ENCODE results near the gene ZNF221.
"Not testable (repeated sequence)": the region's sequence is repeated elsewhere in the genome, so short reads cannot be mapped to it uniquely, and the experiment has no call there.

The ZNF221 gene

GRCh38 chr19:43939557-43940260 is 11.3 kb upstream of the ZNF221 start:
- ATAC-seq (no peak), DNase-seq (no peak)
- H3K9me3 Mint-ChIP-seq: peaks cover 19 to 23% of the 10 kb centered on the region in 2 donors
- H3K27ac Mint-ChIP-seq: no peak overlapping the region
- H3K27me3 Mint-ChIP-seq: peaks cover 8% of the 10 kb centered on the region
- no peak overlapping the region for H3K4me3 Mint-ChIP-seq
- no peaks in the 10 kb centered on the region for H3K4me1 Mint-ChIP-seq

GRCh38 chr19:43940719-43941118 is 10.3 kb upstream of the ZNF221 start:
- peaks cover 24 to 27% of the 10 kb centered on the region in 2 donors for H3K9me3 Mint-ChIP-seq
- DNase-seq: no peak
- H3K27me3 Mint-ChIP-seq: peaks cover 10% of the 10 kb centered on the region
- H3K4me1 Mint-ChIP-seq: no peaks in the 10 kb centered on the region
- H3K4me3 Mint-ChIP-seq: no peak overlapping the region
- ATAC-seq: no peak
- H3K27ac Mint-ChIP-seq: no peak overlapping the region

- no peak overlapping the region for H3K4me3 Mint-ChIP-seq
- peaks cover 14% of the 10 kb centered on the region for H3K27me3 Mint-ChIP-seq
- peaks cover 27 to 32% of the 10 kb centered on the region in 2 donors for H3K9me3 Mint-ChIP-seq
- no peak for DNase-seq
- no peak for ATAC-seq
- no peak overlapping the region for H3K27ac Mint-ChIP-seq
- no peaks in the 10 kb centered on the region for H3K4me1 Mint-ChIP-seq
These were observed 9.8 kb upstream of the ZNF221 start for GRCh38 chr19:43941209-43941608.

- DNase-seq, H3K27ac Mint-ChIP-seq, ATAC-seq, H3K4me3 Mint-ChIP-seq: not testable (repeated sequence)
- Mint-ChIP-seq H3K27me3 (peaks cover 43% of the 10 kb centered on the region), H3K9me3 (peaks cover 46 to 67% of the 10 kb centered on the region in 2 donors), H3K4me1 (peaks cover 14% of the 10 kb centered on the region)
These were observed 3.6 kb upstream of the ZNF221 start for GRCh38 chr19:43947412-43947811.

- H3K27me3 Mint-ChIP-seq: peaks cover 36% of the 10 kb centered on the region
- not testable (repeated sequence) for ATAC-seq, H3K4me3 Mint-ChIP-seq
These were observed 1.2 kb upstream of the ZNF221 start for GRCh38 chr19:43949803-43950202.

GRCh38 chr19:43956827-43957226 is 5.8 kb downstream of the ZNF221 start:
- H3K27ac Mint-ChIP-seq: no peak overlapping the region
- no peak overlapping the region for H3K4me3 Mint-ChIP-seq
- no peaks in the 10 kb centered on the region for H3K27me3 Mint-ChIP-seq
- ATAC-seq (no peak), DNase-seq (no peak)
- H3K9me3 Mint-ChIP-seq: peaks cover 25 to 29% of the 10 kb centered on the region in 2 donors
- H3K4me1 Mint-ChIP-seq: peaks cover 5% of the 10 kb centered on the region

More at GRCh38 chr19:43949803-43950202, 1.2 kb upstream of the ZNF221 start:
- Mint-ChIP-seq H3K9me3 (peaks cover 46 to 67% of the 10 kb centered on the region in 2 donors), H3K4me1 (peaks cover 14% of the 10 kb centered on the region)
- DNase-seq, H3K27ac Mint-ChIP-seq: not testable (repeated sequence)

- DNase-seq (no peak), ATAC-seq (no peak)
- no peaks in the 10 kb centered on the region for H3K4me1 Mint-ChIP-seq
- no peak overlapping the region for H3K27ac Mint-ChIP-seq
- H3K9me3 Mint-ChIP-seq: peaks cover 31 to 37% of the 10 kb centered on the region in 2 donors
- H3K4me3 Mint-ChIP-seq: no peak overlapping the region
- H3K27me3 Mint-ChIP-seq: no peaks in the 10 kb centered on the region
These were observed 6.9 kb downstream of the ZNF221 start for GRCh38 chr19:43957891-43958290.

- Mint-ChIP-seq H3K4me3 (no peak overlapping the region), H3K27me3 (no peaks in the 10 kb centered on the region), H3K4me1 (no peaks in the 10 kb centered on the region), H3K9me3 (peaks cover 44 to 46% of the 10 kb centered on the region in 2 donors), H3K27ac (no peak overlapping the region)
- no peak for DNase-seq
- no peak for ATAC-seq
These were observed 9.4 kb downstream of the ZNF221 start for GRCh38 chr19:43960411-43960810.

- Mint-ChIP-seq H3K9me3 (peaks cover 55 to 67% of the 10 kb centered on the region in 2 donors), H3K27ac (no peak overlapping the region), H3K4me1 (no peaks in the 10 kb centered on the region), H3K4me3 (no peak overlapping the region), H3K27me3 (no peaks in the 10 kb centered on the region)
- DNase-seq (no peak), ATAC-seq (no peak)
These were observed 15.2 kb downstream of the ZNF221 start for GRCh38 chr19:43966079-43966694.

- Mint-ChIP-seq H3K9me3 (peaks cover 36 to 46% of the 10 kb centered on the region in 2 donors), H3K27ac (no peak overlapping the region), H3K4me3 (no peak overlapping the region), H3K27me3 (no peaks in the 10 kb centered on the region), H3K4me1 (no peaks in the 10 kb centered on the region)
- ATAC-seq (no peak), DNase-seq (no peak)
These were observed 25.7 kb downstream of the ZNF221 start for GRCh38 chr19:43976732-43977131.

- no peak for ATAC-seq
- no peaks in the 10 kb centered on the region for H3K27me3 Mint-ChIP-seq
- H3K27ac Mint-ChIP-seq: no peak overlapping the region
These were observed 32.5 kb downstream of the ZNF221 start for GRCh38 chr19:43983544-43983911.

GRCh38 chr19:43983912-43984686 is 33.1 kb downstream of the ZNF221 start, which contains the start of gene ZNF155:
TSS of gene ZNF155 (plus strand) at chr19:43984188. CDS start at chr19:43988544, 4,356 bp downstream.
- Mint-ChIP-seq H3K9me3 (peaks cover 14 to 28% of the 10 kb centered on the region in 2 donors), H3K4me3 (peak within 1 kb of the TSS; percentile 94 to 98)
- DNase-seq: peak; percentile 66 to 69

More at GRCh38 chr19:43983544-43983911, 32.5 kb downstream of the ZNF221 start:
- peaks cover 8 to 22% of the 10 kb centered on the region in 2 donors for H3K9me3 Mint-ChIP-seq
- no peak for DNase-seq
- peak overlapping the region; percentile 73 to 98 for H3K4me3 Mint-ChIP-seq
- H3K4me1 Mint-ChIP-seq: peaks cover 15% of the 10 kb centered on the region

GRCh38 chr19:43984687-43985000 is 33.6 kb downstream of the ZNF221 start:
- Mint-ChIP-seq H3K4me1 (peaks cover 15% of the 10 kb centered on the region), H3K4me3 (peak overlapping the region; percentile 94 to 98), H3K27ac (peak overlapping the region; percentile 99), H3K27me3 (no peaks in the 10 kb centered on the region), H3K9me3 (peaks cover 16 to 33% of the 10 kb centered on the region in 2 donors)
- peak; percentile 29 for ATAC-seq
- DNase-seq: peak in 1 of 2 donors; percentile 9

More at GRCh38 chr19:43983912-43984686, 33.1 kb downstream of the ZNF221 start, which contains the start of gene ZNF155:
- H3K27ac Mint-ChIP-seq: peak within 1 kb of the TSS; percentile 99
- ATAC-seq: peak; percentile 95
- peaks cover 15% of the 10 kb centered on the region for H3K4me1 Mint-ChIP-seq
- no peaks in the 10 kb centered on the region for H3K27me3 Mint-ChIP-seq

- no peak for DNase-seq
- no peak for ATAC-seq
- peaks cover 11% of the 10 kb centered on the region for H3K4me1 Mint-ChIP-seq
- no peaks in the 10 kb centered on the region for H3K27me3 Mint-ChIP-seq
- no peak overlapping the region for H3K4me3 Mint-ChIP-seq
- no peak overlapping the region for H3K27ac Mint-ChIP-seq
- H3K9me3 Mint-ChIP-seq: peaks cover 46 to 47% of the 10 kb centered on the region in 2 donors
These were observed 46.7 kb downstream of the ZNF221 start for GRCh38 chr19:43997631-43998290.

GRCh38 chr19:44002212-44002565 is 51.2 kb downstream of the ZNF221 start:
- ATAC-seq (no peak), DNase-seq (no peak)
- peaks cover 47 to 50% of the 10 kb centered on the region in 2 donors for H3K9me3 Mint-ChIP-seq
- peaks cover 17% of the 10 kb centered on the region for H3K4me1 Mint-ChIP-seq
- H3K27ac Mint-ChIP-seq: peak overlapping the region; percentile 95
- no peaks in the 10 kb centered on the region for H3K27me3 Mint-ChIP-seq
- peak overlapping the region; percentile 97 to 98 for H3K4me3 Mint-ChIP-seq
